GM12891 (cell line): Measurements from ENCODE around the gene KLHL3.

Experiments
- PAX5 ChIP-seq: IDR thresholded peaks from 2 replicates; pipeline ENCODE4 v1.6.1; 2011; ENCODE audit warnings: low read length, moderate library complexity, mild to moderate bottlenecking; ENCODE audit not compliant: insufficient read depth, severe bottlenecking
- POLR2A ChIP-seq: IDR thresholded peaks from 2 replicates; pipeline ENCODE4 v1.6.1; 2011; ENCODE audit warnings: low read depth, low read length, control low read depth
- POLR2AphosphoS5 ChIP-seq: IDR thresholded peaks from 2 replicates; pipeline ENCODE4 v1.6.1; 2011; ENCODE audit warnings: low read depth, low read length, control low read depth
- POU2F2 ChIP-seq: IDR thresholded peaks from 2 replicates; pipeline ENCODE4 v1.6.1; 2011; ENCODE audit warnings: low read depth, mild to moderate bottlenecking, control low read depth, low read length, moderate library complexity
- SPI1 ChIP-seq: IDR thresholded peaks from 2 replicates; pipeline ENCODE4 v1.6.1; 2011; ENCODE audit warnings: low read depth, low read length, control low read depth

DNA sequence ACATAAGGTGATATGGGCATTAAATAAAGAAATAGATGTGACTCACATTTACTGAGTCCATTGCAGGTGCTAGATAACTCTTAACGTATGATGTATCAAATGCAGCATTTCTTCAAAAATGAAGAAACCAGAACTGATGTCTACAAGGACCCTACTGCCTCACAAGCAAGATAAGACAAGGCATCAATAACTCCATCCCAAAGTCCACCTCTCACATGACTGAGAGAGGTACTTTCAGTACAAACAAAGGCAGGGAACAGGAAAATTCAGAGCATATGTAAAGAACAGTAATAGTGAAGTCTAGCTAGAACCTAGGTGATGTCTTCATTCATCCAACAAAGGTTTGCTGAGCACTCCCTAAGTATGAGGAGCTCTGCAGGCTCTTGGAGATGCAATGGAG, 54.7 kb downstream of the KLHL3 start:
- TF ChIP-seq POLR2A = no peak
- TF ChIP-seq POLR2AphosphoS5 = no peak
- TF ChIP-seq SPI1 = no peak
- TF ChIP-seq PAX5 = no peak
- TF ChIP-seq POU2F2 = no peak
